GM12874 (cell line): ENCODE measurements around the gene CLDN6.

Source experiments
- TF ChIP-seq, protein P1 (sequence below): IDR thresholded peaks from 2 replicates; pipeline ENCODE4 v1.5.1; 2011; ENCODE audit warnings: low read depth, mild to moderate bottlenecking, control low read depth, low read length, moderate library complexity; ENCODE audit not compliant: insufficient read depth

Gene CLDN6

DNA sequence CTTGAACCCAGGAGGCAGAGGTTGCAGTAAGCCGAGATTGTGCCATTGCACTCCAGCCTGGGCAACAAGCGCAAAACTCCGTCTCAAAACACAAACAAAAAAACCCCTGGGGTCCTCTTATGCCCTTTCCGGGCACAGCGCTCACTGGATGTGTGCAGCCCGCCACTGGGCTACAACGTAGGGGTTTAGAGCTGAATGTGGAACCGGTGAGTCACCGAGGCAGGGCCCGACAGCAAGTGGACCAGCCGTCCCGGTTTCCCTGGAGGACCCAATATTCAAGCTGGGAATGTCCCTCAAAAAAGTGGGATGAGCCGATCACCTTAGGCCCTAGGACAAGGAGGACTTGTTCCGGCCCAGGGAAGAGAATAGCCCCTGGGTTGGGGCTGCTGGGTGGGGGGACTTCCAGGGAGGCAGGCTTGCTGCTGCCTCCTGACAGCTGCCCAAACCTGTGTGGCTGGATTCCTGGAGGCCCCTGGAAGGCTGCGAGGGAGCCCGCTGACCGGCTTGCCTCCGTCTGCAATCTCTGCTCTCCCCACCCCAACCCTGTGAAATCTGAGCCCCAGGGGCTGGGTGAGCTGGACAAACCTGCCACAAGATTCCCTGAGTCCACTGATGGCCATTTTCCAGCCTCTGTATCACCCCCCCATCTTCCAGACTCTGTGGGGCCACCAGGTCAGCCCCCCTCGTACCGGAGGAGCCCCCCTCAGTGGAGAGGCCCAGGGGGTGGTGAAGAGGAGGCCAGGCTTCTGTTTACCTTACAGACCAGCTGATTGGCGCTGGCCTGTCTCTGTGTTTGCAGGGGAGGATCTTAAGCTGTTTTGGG lies 8.2 kb downstream of the CLDN6 start:
- TF ChIP-seq, protein P1, sequence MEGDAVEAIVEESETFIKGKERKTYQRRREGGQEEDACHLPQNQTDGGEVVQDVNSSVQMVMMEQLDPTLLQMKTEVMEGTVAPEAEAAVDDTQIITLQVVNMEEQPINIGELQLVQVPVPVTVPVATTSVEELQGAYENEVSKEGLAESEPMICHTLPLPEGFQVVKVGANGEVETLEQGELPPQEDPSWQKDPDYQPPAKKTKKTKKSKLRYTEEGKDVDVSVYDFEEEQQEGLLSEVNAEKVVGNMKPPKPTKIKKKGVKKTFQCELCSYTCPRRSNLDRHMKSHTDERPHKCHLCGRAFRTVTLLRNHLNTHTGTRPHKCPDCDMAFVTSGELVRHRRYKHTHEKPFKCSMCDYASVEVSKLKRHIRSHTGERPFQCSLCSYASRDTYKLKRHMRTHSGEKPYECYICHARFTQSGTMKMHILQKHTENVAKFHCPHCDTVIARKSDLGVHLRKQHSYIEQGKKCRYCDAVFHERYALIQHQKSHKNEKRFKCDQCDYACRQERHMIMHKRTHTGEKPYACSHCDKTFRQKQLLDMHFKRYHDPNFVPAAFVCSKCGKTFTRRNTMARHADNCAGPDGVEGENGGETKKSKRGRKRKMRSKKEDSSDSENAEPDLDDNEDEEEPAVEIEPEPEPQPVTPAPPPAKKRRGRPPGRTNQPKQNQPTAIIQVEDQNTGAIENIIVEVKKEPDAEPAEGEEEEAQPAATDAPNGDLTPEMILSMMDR, result no peak

DNA sequence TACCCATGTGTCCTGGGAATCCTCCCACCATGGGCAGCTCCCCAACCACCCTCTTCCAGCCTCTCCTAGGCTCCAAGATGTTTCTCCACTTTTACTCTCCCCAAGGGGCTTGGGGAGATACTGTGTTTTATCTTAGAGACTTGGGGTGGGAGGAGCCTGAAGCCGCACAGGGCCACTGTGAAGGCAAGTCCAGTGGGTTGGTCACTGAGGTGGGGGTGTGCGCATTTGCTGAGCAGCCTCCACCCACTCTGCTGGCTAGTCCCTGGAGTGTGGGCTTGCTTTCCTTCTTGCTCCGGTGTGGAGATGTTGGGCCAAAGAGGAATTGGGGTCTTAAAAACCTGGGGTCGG lies 9.3 kb downstream of the CLDN6 start:
- TF ChIP-seq, protein P1, result no peak

DNA sequence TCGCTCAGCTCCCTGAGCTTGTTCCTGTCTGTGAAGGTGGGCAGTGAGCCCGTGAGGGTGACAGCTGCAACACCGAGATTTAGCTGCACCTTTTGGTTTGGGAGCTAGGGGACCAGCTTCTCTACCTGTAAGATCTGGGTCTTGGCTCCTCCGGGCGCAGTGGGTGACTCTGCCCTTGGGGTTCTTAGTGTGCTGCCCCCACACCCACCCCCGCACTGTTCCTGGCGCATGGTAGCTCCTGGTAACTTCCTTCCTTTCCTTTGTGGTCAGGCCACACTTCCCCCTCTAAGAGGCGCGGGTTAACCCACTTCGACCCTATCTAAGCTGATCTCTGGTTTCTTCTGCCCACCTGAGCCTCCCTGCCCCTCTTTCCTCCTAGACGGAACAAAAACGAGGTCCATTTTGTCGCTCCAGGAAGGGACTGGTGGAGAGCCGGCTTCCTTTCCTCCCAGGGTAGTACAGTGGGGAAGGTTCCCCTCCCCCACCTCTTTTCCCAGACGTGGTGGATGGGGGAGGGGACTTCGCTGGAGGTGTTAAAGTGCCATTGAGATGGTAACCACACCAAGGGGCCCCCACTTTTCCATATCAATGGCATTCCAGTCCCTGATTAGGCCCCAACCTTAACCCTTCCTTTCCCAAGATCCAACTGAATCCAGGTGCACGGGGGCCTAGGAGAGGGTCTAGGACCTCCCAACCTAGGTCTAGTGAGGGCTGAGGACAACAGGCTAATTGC lies 9.9 kb downstream of the CLDN6 start:
- TF ChIP-seq, protein P1, result no peak

DNA sequence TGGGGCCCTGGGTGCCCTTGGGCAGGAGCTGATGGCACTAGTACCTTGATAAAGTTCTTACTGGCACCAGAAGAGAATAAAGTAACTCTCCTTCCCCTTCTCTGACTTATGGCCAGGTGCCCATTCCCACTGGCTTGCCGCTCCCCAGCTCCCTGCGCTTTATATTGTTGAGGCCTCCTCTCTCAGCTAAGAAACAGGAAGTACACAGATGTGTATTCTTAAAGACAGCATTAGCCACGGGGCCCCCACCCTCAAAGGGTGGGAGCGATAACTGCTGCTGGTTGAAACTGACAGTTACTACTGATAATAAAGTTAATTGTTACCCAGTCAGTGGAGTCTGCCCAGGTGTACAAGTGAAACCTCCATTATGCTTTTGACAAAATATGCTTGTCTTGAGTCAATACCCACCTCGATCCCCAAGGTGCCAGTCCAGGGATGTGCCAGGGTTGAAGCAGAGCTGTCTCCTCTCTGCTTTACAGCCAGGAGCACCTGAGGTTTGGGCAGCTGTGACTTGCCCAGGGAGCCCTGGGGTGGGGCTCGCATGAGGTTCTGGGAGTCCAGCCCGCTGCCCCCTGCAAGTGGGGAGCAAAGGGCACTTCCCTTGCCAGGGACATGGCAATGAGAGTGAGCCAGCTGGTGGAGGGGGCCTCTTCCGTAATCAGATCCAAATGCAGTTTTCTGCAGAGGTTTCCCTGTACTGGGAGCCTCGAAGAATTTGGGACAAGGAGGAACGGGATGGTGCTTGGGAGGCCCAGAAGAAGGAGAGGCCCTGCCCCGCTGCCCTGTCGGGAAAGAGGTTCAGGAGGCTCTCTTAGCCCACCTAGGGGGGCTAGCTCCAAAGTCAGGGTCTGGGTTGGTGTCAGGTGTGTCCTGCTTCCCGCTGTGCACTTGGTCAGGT lies 10.7 kb downstream of the CLDN6 start:
- TF ChIP-seq, protein P1, result no peak

- TF ChIP-seq, protein P1, result no peak
Measured at GRCh38 chr16:3004781-3005284, 13.2 kb downstream of the CLDN6 start.

GRCh38 chr16:3004319-3004718 lies 13.7 kb downstream of the CLDN6 start:
- TF ChIP-seq, protein P1, result no peak
